ENCODE results near the gene HRH3. TPM values are rescaled to one million over a fixed set of nuclear protein-coding genes. Genes with fewer than 3 reads are reported as not detected.

The HRH3 gene
- total RNA-seq, 3 donors from 2014 or later = not detected

- Mint-ChIP-seq H3K4me1 (ENCODE audit: low read depth) (peaks cover 7% of the 10 kb centered on the region), H3K36me3 (ENCODE audit: insufficient read depth) (no peaks in the 10 kb centered on the region), H3K27me3 (ENCODE audit: low read depth) (peaks cover 73% of the 10 kb centered on the region), H3K9me3 (no peaks in the 10 kb centered on the region), H3K4me3 (peak overlapping the region; percentile 13)
- ATAC-seq (no peak), DNase-seq (no peak)
Observed at GRCh38 chr20:62220666-62221568, 839 bp upstream of the HRH3 start.

GRCh38 chr20:62219101-62219991 is 732 bp downstream of the HRH3 start:
- Mint-ChIP-seq H3K36me3 (ENCODE audit: insufficient read depth) (no peaks in the 10 kb centered on the region), H3K27me3 (ENCODE audit: low read depth) (peaks cover 66% of the 10 kb centered on the region), H3K4me1 (ENCODE audit: low read depth) (peaks cover 7% of the 10 kb centered on the region), H3K4me3 (no peak overlapping the region), H3K9me3 (no peaks in the 10 kb centered on the region)
- ATAC-seq = peak; percentile 42 to 49
- no peak for DNase-seq

- Mint-ChIP-seq H3K4me3 (no peak overlapping the region), H3K36me3 (ENCODE audit: insufficient read depth) (no peaks in the 10 kb centered on the region), H3K9me3 (no peaks in the 10 kb centered on the region), H3K27me3 (ENCODE audit: low read depth) (peaks cover 60% of the 10 kb centered on the region), H3K4me1 (ENCODE audit: low read depth) (peaks cover 7% of the 10 kb centered on the region)
- DNase-seq (no peak), ATAC-seq (no peak)
Observed at GRCh38 chr20:62217913-62218773, 1.9 kb downstream of the HRH3 start.

GRCh38 chr20:62216636-62217566 is 3.2 kb downstream of the HRH3 start:
- Mint-ChIP-seq H3K9me3 (no peaks in the 10 kb centered on the region), H3K36me3 (ENCODE audit: insufficient read depth) (no peaks in the 10 kb centered on the region), H3K4me1 (ENCODE audit: low read depth) (peaks cover 7% of the 10 kb centered on the region), H3K27me3 (ENCODE audit: low read depth) (peaks cover 52% of the 10 kb centered on the region), H3K4me3 (no peak overlapping the region)
- no peak for DNase-seq
- ATAC-seq = no peak

GRCh38 chr20:62215991-62216635 is 4.0 kb downstream of the HRH3 start:
- Mint-ChIP-seq H3K27me3 (ENCODE audit: low read depth) (peaks cover 44% of the 10 kb centered on the region), H3K9me3 (no peaks in the 10 kb centered on the region), H3K4me3 (no peak overlapping the region), H3K4me1 (ENCODE audit: low read depth) (peaks cover 7% of the 10 kb centered on the region), H3K36me3 (ENCODE audit: insufficient read depth) (no peaks in the 10 kb centered on the region)
- no peak for DNase-seq
- ATAC-seq = no peak

GRCh38 chr20:62215020-62215990 is 4.8 kb downstream of the HRH3 start:
- peaks cover 38% of the 10 kb centered on the region for H3K27me3 Mint-ChIP-seq (ENCODE audit: low read depth)
- no peaks in the 10 kb centered on the region for H3K9me3 Mint-ChIP-seq
- peaks cover 2% of the 10 kb centered on the region for H3K4me1 Mint-ChIP-seq (ENCODE audit: low read depth)
- H3K36me3 Mint-ChIP-seq (ENCODE audit: insufficient read depth) = no peaks in the 10 kb centered on the region
- H3K4me3 Mint-ChIP-seq = no peak overlapping the region
- ATAC-seq (no peak), DNase-seq (no peak)

- Mint-ChIP-seq H3K36me3 (ENCODE audit: insufficient read depth) (no peaks in the 10 kb centered on the region), H3K4me3 (no peak overlapping the region), H3K9me3 (no peaks in the 10 kb centered on the region), H3K27me3 (ENCODE audit: low read depth) (peaks cover 35% of the 10 kb centered on the region), H3K4me1 (ENCODE audit: low read depth) (peaks cover 2% of the 10 kb centered on the region)
- no peak for DNase-seq
- ATAC-seq = no peak
Observed at GRCh38 chr20:62214067-62214466, 6.0 kb downstream of the HRH3 start.

GRCh38 chr20:62212299-62212698 is 7.8 kb downstream of the HRH3 start:
- ATAC-seq (no peak), DNase-seq (no peak)
- no peaks in the 10 kb centered on the region for H3K9me3 Mint-ChIP-seq
- H3K4me3 Mint-ChIP-seq = no peak overlapping the region
- H3K36me3 Mint-ChIP-seq (ENCODE audit: insufficient read depth) = no peaks in the 10 kb centered on the region
- H3K27me3 Mint-ChIP-seq (ENCODE audit: low read depth) = peaks cover 20% of the 10 kb centered on the region
- H3K4me1 Mint-ChIP-seq (ENCODE audit: low read depth) = no peaks in the 10 kb centered on the region

GRCh38 chr20:62211769-62212288 is 8.2 kb downstream of the HRH3 start:
- H3K36me3 Mint-ChIP-seq (ENCODE audit: insufficient read depth) = no peaks in the 10 kb centered on the region
- H3K9me3 Mint-ChIP-seq = no peaks in the 10 kb centered on the region
- DNase-seq (no peak), ATAC-seq (no peak)
- no peaks in the 10 kb centered on the region for H3K4me1 Mint-ChIP-seq (ENCODE audit: low read depth)
- no peak overlapping the region for H3K4me3 Mint-ChIP-seq
- peaks cover 16% of the 10 kb centered on the region for H3K27me3 Mint-ChIP-seq (ENCODE audit: low read depth)

GRCh38 chr20:62211216-62211615 is 8.9 kb downstream of the HRH3 start:
- H3K36me3 Mint-ChIP-seq (ENCODE audit: insufficient read depth) = no peaks in the 10 kb centered on the region
- ATAC-seq = no peak
- H3K27me3 Mint-ChIP-seq (ENCODE audit: low read depth) = peaks cover 13% of the 10 kb centered on the region
- no peaks in the 10 kb centered on the region for H3K9me3 Mint-ChIP-seq
- no peak overlapping the region for H3K4me3 Mint-ChIP-seq
- H3K4me1 Mint-ChIP-seq (ENCODE audit: low read depth) = no peaks in the 10 kb centered on the region
- no peak for DNase-seq

- Mint-ChIP-seq H3K4me1 (ENCODE audit: low read depth) (no peaks in the 10 kb centered on the region), H3K4me3 (no peak overlapping the region), H3K36me3 (ENCODE audit: insufficient read depth) (no peaks in the 10 kb centered on the region), H3K9me3 (no peaks in the 10 kb centered on the region), H3K27me3 (ENCODE audit: low read depth) (peaks cover 10% of the 10 kb centered on the region)
- DNase-seq (no peak), ATAC-seq (no peak)
Observed at GRCh38 chr20:62210496-62210855, 9.6 kb downstream of the HRH3 start.

All from activated T-cell treated with anti-CD3 and anti-CD28 coated beads, Interleukin-2, amount 50 U/mL, for 4 hours (primary cell).